WI38 (cell line): ENCODE results near the gene PIP5K1C.

Experiments
- H3K4me3 ChIP-seq: 2 replicates; pipeline ENCODE4 v1.5.1; 2011; ENCODE audit warnings: low read depth, mild to moderate bottlenecking, control low read depth, low read length
- TF ChIP-seq, protein P1 (sequence below): IDR thresholded peaks from 2 replicates; pipeline ENCODE4 v1.5.1; 2012; ENCODE audit warnings: low read depth, mild to moderate bottlenecking, control low read depth, low read length

The PIP5K1C gene

DNA sequence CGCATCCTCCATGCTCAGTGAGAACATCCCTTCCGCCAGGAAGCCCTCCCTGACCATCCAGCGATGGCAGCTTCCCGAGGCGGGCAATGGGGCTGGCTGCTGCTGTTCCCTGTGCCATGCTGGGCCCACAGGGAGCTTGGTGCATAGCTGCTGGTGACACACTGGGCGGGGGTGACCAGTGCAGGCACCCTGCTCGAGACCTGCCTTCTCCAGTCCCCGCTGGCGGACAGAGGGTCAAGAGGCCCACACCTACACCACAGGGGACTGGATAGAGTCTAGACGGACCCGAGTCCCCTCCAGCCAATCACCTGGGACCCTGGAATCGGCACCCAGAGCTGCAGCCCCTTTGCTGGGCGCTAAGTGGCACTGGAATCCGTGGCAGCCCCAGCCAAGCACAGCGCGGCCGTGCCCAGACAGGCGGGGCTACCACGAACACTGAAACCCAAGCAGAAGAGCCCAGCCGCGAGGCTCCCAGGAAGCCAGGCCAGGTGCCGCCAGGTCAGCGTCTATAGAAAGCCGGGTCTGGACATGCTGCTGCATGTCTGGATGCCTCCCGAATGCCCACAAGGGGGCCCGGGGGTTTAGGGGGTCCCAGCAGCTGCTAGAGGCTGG is 84.6 kb downstream of the PIP5K1C start:
- H3K4me3 ChIP-seq: no peak overlapping the region
- TF ChIP-seq, protein P1, sequence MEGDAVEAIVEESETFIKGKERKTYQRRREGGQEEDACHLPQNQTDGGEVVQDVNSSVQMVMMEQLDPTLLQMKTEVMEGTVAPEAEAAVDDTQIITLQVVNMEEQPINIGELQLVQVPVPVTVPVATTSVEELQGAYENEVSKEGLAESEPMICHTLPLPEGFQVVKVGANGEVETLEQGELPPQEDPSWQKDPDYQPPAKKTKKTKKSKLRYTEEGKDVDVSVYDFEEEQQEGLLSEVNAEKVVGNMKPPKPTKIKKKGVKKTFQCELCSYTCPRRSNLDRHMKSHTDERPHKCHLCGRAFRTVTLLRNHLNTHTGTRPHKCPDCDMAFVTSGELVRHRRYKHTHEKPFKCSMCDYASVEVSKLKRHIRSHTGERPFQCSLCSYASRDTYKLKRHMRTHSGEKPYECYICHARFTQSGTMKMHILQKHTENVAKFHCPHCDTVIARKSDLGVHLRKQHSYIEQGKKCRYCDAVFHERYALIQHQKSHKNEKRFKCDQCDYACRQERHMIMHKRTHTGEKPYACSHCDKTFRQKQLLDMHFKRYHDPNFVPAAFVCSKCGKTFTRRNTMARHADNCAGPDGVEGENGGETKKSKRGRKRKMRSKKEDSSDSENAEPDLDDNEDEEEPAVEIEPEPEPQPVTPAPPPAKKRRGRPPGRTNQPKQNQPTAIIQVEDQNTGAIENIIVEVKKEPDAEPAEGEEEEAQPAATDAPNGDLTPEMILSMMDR: no peak

DNA sequence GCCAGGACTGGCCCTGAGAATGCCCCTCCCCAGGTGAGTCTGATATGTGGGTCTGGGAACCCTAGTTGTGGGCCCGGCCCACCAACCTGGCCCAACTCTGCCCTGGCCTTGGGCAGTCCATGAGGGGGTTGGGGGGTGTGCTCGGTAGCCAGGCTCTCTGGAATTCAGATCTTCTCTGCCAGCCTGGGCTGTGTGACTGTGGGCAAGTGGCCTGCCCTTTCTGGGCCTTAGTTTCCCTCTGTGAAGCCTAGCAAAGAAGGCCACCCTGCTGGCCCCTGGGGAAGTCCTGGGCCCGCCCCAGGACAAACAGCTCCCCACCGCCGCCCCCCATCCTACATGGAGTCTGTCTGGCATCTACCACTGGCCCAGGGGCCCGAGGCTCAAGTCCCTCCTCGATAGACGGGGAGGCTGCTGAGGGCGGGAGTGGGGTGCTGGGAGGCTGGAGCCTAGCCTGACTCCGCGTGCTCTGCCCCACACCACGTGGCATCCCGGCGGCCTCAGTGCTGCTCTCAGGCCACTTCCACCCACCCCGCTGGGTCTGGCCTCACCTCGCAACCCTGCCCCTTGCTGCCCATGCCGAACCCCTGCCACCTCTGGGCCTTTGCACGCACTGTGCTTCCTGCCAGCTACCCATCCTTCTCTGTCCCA is 85.3 kb downstream of the PIP5K1C start:
- TF ChIP-seq, protein P1: no peak
- H3K4me3 ChIP-seq: no peak overlapping the region

DNA sequence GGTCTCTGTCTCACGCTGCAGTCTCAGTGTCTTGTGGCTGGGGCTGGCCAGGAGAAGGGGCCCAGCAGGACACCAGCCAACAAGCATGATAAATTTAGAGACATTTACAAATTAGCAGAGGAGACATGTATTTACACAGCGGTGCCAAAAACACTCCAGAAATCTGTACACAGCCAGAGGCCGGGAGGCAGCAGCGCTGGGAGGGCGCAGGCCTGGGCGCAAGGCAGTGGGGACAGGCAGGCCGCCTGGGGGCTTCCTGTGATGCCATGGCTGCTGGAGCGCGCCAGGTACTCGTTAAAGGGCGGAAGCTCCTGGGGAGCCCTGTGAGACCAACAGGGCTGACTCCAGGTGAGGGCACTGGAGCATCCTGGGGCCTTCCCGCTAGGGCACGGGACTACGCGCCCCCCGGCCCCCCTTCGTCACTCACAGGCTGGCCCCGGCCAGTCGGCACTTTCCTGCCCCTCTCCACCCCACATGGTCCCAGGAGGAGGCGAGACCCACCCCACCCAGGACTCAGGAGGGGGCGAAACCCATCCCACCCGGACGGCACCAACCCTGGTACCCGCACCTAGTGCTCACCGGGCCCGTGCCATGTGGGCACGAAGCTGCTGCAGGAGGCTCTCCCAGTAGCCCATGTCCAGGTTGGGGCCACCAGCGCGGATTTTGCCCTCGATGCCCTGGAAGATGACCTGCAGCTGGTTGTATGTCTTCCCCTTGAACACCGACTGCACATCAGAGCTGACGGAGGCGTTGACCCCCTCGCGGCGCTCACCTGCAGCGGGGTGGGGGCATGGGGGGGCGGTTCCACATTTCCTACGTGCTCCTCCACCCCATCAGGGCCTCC is 86.2 kb downstream of the PIP5K1C start:
- no peak overlapping the region for H3K4me3 ChIP-seq
- TF ChIP-seq, protein P1: no peak

DNA sequence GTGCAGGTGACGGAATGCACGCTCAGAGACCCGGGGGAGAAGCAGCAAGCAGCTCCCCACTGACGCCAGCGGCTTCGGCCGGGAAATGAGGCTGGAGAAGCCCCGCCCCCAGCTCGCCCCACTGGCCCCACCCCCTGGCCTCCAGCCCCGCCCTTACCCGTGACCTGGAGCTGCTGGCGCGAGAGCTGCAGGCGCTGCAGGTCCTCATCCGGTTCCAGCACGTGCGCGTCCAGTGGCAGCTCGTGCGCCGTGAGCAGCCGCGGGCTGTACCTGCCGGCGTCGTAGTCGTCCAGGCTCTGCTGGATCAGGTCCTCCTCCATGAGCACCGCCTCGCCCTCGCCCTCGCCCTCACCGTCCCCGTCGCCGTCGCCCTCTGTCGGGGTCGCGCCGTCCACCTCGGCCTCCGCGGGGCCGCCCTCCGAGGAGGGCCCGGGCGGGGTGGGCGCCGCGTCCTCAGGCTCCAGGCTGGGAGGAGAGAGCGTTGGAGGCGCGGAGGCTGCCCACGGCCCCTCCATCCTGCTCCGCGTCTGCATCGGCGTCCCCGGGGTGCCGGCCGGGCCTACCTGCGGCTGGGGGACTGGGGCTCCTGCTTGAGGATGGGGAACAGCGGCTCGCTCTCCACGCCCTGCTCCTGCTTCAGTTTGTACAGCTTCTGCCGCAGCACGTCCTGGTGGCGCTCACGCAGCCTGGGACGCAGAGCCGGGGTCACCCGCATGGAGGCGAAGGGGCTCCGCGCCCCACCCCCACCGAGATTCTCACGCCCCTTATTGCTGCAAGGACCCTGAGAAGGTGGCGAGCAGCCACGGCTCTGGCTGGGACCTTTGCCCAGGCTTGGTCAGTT is 87.1 kb downstream of the PIP5K1C start:
- H3K4me3 ChIP-seq: no peak overlapping the region
- TF ChIP-seq, protein P1: no peak

DNA sequence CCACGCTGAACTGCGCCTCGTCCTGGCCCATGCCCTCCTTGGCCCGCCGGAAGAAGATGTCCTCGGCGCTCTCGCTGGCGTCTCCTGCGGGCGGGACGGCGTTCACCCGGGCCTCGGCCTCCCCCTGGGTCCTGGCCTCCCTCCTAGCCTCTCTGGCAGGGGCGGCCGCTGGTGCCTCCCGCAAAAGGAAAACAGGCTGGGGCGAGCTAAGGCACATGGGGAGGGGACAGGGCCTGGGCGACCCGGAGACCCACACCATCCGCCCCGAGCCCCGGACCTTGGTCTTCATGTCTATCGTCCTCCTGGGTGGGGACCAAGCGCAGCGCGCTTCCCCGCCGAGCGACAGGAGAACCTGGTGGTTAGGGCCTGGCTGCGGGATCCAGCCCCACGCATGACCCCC is 87.9 kb downstream of the PIP5K1C start:
- no peak overlapping the region for H3K4me3 ChIP-seq
- TF ChIP-seq, protein P1: no peak

DNA sequence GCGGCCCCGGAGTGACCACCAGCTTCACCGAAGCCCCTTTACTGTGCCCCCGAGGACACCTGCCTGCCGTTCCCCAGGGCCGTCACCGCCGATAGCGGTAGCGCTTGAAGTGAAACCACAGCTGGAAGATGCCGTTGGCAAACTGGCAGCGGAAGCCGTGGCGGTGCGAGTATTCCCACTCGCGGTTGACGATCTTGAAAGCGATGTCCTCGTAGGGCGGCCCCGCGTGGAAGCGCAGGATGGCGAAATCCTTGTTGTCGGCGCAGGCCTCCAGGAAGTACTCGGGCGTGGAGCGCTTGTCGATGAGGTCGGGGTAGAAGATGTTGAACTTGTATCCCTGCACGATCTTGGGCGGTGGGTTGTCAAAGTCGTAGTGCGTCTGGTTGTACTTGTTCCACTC is 88.4 kb downstream of the PIP5K1C start:
- TF ChIP-seq, protein P1: no peak
- no peak overlapping the region for H3K4me3 ChIP-seq
